Gastroesophageal sphincter (tissue), 4 donors: ENCODE measurements around the gene HS6ST3. TPM values are rescaled to one million over a fixed set of nuclear protein-coding genes. Genes with fewer than 3 reads are reported as not detected.
A peak's percentile ranks its signal among the peaks of the same experiment; 100 is the strongest.

ENCODE experiments used
- ATAC-seq: fragments of 150-250 bp; one replicate; pipeline ENCODE4 v1.9.1; 2016; ENCODE audit warnings: mild to moderate bottlenecking, moderate library complexity
- H3K27ac ChIP-seq, 4 donors: fragments of 200-600 bp; sonication (generic) in 3 of 4; 1 replicate in 3 of 4; 2 replicates in 1 of 4; pipeline ENCODE4 v1.5.1; 2016 to 2019
- H3K27me3 ChIP-seq: fragments of 200-600 bp; sonication (generic); one replicate; pipeline ENCODE4 v1.5.1; 2019
- H3K36me3 ChIP-seq, 2 donors: fragments of 200-600 bp; sonication (generic); one replicate each; pipeline ENCODE4 v1.5.1; 2019; ENCODE audit warnings: control low read depth in 1 of 2
- H3K4me1 ChIP-seq, 3 donors: fragments of 200-600 bp; sonication (generic); 1 replicate in 2 of 3; 2 replicates in 1 of 3; pipeline ENCODE4 v1.5.1; 2016 to 2019; ENCODE audit warnings: control low read depth in 2 of 3
- H3K4me3 ChIP-seq, 2 donors: fragments of 200-600 bp; sonication (generic); one replicate each; pipeline ENCODE4 v1.5.1; 2019; ENCODE audit warnings: mild to moderate bottlenecking in 1 of 2, moderate library complexity in 1 of 2
- H3K9me3 ChIP-seq, 3 donors: fragments of 200-600 bp; sonication (generic); one replicate each; pipeline ENCODE4 v1.5.1; 2017 to 2019; ENCODE audit warnings: control low read depth in 2 of 3
- CTCF ChIP-seq, 4 experiments: fragments of 200-600 bp in 2 of 4; fragments of 450-650 bp in 2 of 4; sonication (generic) in 1 of 4; IDR thresholded peaks; one replicate each; pipeline ENCODE4 v1.5.1; 2017 to 2019; ENCODE audit warnings: antibody characterized with exemption in 4 of 4, mild to moderate bottlenecking in 2 of 4, moderate library complexity in 2 of 4
- EP300 ChIP-seq: sonication (generic); formaldehyde crosslinking; IDR thresholded peaks from one replicate; pipeline ENCODE4 v1.6.1; 2017; ENCODE audit warnings: antibody characterized with exemption, mild to moderate bottlenecking
- POLR2A ChIP-seq, 2 donors: fragments of 450-650 bp; IDR thresholded peaks; one replicate each; pipeline ENCODE4 v1.6.1; 2017; ENCODE audit warnings: antibody characterized with exemption in 2 of 2, mild to moderate bottlenecking in 2 of 2, moderate library complexity in 1 of 2
- POLR2AphosphoS5 ChIP-seq: sonication (generic); formaldehyde crosslinking; IDR thresholded peaks from one replicate; pipeline ENCODE4 v1.6.1; 2017; ENCODE audit warnings: antibody characterized with exemption
- WGBS, 2 donors: methylation state at CpG; one replicate each; pipeline ENCODE4 v1.1.5; 2018; ENCODE audit warnings: low coverage in 1 of 2; 5-methylcytosine and 5-hydroxymethylcytosine counted together
- total RNA-seq, 4 donors: library from RNA; depleted of rRNA; stranded (reverse); fragments of >200 nt; gene quantifications; one replicate each; pipeline ENCODE4 v1.1.0, GENCODE V29; 2016

The HS6ST3 gene
- total RNA-seq, 4 donors from 2014 or later: 3.4 to 13.2 (median 5.2) TPM

GRCh38 chr13:96499656-96500055 lies 409.7 kb downstream of the HS6ST3 start:
- no peak overlapping the region for H3K4me3 ChIP-seq
- no peaks in the 10 kb centered on the region for H3K9me3 ChIP-seq
- H3K36me3 ChIP-seq: no peaks in the 10 kb centered on the region
- no peaks in the 10 kb centered on the region for H3K27me3 ChIP-seq
- TF ChIP-seq POLR2A (IDR thresholded peaks at IDR 0.05) (no peak), CTCF (IDR thresholded peaks at IDR 0.05) (no peak), EP300 (no peak), POLR2AphosphoS5 (no peak)
- H3K27ac ChIP-seq: no peak overlapping the region
- H3K4me1 ChIP-seq: no peaks in the 10 kb centered on the region
- peak; percentile 28 for ATAC-seq
- WGBS, 2 donors: 77% methylated on average over 4 to 5 of the region's 5 CpGs

GRCh38 chr13:96500953-96501352 lies 411.0 kb downstream of the HS6ST3 start:
- no peaks in the 10 kb centered on the region for H3K27me3 ChIP-seq
- 60 to 75% methylated on average over 1 of the region's 1 CpG for WGBS, 2 donors
- H3K4me3 ChIP-seq: no peak overlapping the region
- no peaks in the 10 kb centered on the region for H3K36me3 ChIP-seq
- no peaks in the 10 kb centered on the region for H3K4me1 ChIP-seq
- TF ChIP-seq POLR2A (IDR thresholded peaks at IDR 0.05) (no peak), POLR2AphosphoS5 (no peak), CTCF (IDR thresholded peaks at IDR 0.05) (no peak), EP300 (no peak)
- ATAC-seq: no peak
- no peak overlapping the region for H3K27ac ChIP-seq
- no peaks in the 10 kb centered on the region for H3K9me3 ChIP-seq

- H3K4me3 ChIP-seq: no peak overlapping the region
- no peak for TF ChIP-seq CTCF (IDR thresholded peaks at IDR 0.05)
- TF ChIP-seq POLR2AphosphoS5: no peak
- TF ChIP-seq POLR2A (IDR thresholded peaks at IDR 0.05): no peak
- TF ChIP-seq EP300: no peak
- WGBS, 2 donors: 100% methylated on average over 1 of the region's 1 CpG
- ATAC-seq: no peak
- no peak overlapping the region for H3K27ac ChIP-seq
- H3K27me3 ChIP-seq: no peaks in the 10 kb centered on the region
- H3K4me1 ChIP-seq: no peaks in the 10 kb centered on the region
- no peaks in the 10 kb centered on the region for H3K9me3 ChIP-seq
- no peaks in the 10 kb centered on the region for H3K36me3 ChIP-seq
Measured at GRCh38 chr13:96503481-96503880, 413.6 kb downstream of the HS6ST3 start.

- 70 to 100% methylated on average over 1 to 2 of the region's 2 CpGs for WGBS, 2 donors
Measured at GRCh38 chr13:96511587-96511986, 421.7 kb downstream of the HS6ST3 start.

More at GRCh38 chr13:96511587-96511986, 421.7 kb downstream of the HS6ST3 start:
- H3K4me1 ChIP-seq: no peaks in the 10 kb centered on the region
- no peak for TF ChIP-seq POLR2AphosphoS5
- no peak for TF ChIP-seq CTCF (IDR thresholded peaks at IDR 0.05)
- no peak for TF ChIP-seq POLR2A (IDR thresholded peaks at IDR 0.05)
- TF ChIP-seq EP300: no peak
- H3K36me3 ChIP-seq: no peaks in the 10 kb centered on the region
- ATAC-seq: no peak
- H3K9me3 ChIP-seq: no peaks in the 10 kb centered on the region
- no peaks in the 10 kb centered on the region for H3K27me3 ChIP-seq
- no peak overlapping the region for H3K4me3 ChIP-seq
- H3K27ac ChIP-seq: no peak overlapping the region
